NCI-H2171 treated with DMSO at 0.1 percent for 48 hours (cell line): ENCODE measurements around the gene NDST3.
"Not testable (repeated sequence)": the region's sequence is repeated elsewhere in the genome, so short reads cannot be mapped to it uniquely, and the experiment has no call there.

ENCODE experiments used
- DNase-seq: peaks from one replicate; lab custom pipeline; 2025; lab: John Stamatoyannopoulos, UW

NDST3 gene

GRCh38 chr4:118271788-118272187 is 237.5 kb downstream of the NDST3 start:
- no peak for DNase-seq

GRCh38 chr4:118273642-118274041 is 239.4 kb downstream of the NDST3 start:
- no peak for DNase-seq

DNA sequence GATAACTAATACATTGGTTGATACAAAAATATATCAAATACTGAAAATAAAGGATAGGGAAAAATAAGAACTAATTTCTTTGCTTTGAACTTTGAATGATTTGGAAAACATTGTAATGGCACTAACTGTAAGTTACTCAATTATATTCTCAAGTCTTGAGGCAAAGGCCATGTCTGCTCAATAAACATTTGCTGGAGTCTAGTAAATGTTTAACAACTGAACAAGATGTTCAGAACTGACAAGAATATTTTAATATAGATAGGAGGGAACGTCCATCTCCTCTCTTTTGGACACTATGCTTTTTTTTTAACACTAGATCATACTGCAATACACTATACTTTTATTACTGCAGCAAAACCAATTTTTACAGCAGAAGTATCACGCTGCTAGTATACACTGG is 242.3 kb downstream of the NDST3 start:
- no peak for DNase-seq

- no peak for DNase-seq
Observed at GRCh38 chr4:118277243-118277642, 243.0 kb downstream of the NDST3 start.

- DNase-seq = peak; percentile 86
Observed at GRCh38 chr4:118278473-118279274, 244.4 kb downstream of the NDST3 start.

DNA sequence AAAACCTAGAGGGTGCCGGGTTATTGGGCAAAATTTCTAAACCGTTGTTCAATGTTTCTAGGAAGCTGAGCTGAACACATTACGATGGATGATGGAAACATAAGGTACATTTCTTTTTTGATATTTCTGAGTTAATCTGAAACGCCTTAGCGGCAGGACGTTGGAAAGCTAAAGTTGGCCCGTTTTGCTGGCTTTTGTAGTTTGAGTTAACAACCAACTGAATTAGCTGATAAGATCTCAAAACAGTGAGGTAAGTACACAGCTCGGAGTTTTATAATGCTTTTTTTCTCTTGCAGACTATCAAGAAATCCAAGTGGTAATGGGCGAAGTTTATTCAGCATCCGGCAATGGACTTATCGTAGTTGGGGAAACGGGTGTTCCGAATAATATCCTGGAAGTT is 245.0 kb downstream of the NDST3 start:
- DNase-seq = no peak

- no peak for DNase-seq
Observed at GRCh38 chr4:118279920-118280432, 245.7 kb downstream of the NDST3 start.

DNA sequence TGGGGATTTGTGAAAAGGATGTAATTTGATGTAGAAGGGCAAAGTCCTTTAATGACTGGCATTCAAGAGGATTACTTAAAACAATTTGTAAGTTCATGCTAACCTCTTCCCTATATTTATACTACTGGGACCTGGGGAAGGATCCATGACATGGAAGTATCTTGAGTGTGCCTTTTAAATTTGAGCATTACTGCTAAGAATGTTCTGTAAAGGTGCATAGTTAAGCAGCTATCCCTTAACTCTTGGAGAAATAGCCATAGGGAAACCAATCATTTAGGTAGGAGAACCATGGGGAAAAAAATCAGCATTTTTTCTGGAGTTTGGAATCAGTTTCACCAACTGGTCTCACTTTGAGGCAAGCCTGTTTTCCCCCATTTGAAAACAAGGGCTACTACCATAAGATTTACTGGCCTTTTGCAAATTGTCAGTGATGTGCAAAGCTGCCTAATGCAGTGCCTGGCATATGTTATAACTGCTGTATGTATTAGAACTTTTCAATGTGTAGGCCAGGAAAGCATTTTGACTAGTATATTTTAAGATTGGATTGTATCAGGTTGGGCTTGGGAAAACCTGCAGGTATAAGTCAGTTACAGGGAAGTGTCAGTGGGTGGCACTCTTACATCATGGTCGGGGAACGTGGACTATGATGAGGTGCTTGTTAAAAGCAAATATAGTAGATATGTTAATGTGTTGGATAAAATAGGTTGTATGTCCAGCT is 246.4 kb downstream of the NDST3 start:
- DNase-seq = peak; percentile 41

- DNase-seq = peak; percentile 22
Observed at GRCh38 chr4:118281611-118282442, 247.5 kb downstream of the NDST3 start.

- no peak for DNase-seq
Observed at GRCh38 chr4:118282692-118283091, 248.4 kb downstream of the NDST3 start.

DNA sequence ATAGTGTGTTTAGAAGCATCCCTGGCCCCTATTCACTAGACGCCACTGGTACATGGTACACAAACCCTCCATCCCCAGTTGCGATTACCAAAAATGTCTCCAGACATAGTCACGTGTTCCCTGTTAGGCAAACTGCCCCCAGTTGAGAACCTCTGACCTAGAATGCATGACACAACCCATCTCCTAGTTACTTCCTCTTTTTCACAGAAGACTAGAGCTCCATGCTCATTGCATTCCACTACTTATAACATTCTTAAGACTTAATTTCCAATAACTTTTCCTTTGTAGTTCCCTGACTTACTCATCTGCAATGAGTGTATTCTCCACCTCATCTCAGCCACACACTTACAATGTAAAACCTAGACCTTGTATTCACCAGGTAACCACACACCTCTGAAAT is 249.9 kb downstream of the NDST3 start:
- no peak for DNase-seq

GRCh38 chr4:118285931-118286330 is 251.6 kb downstream of the NDST3 start:
- no peak for DNase-seq

DNA sequence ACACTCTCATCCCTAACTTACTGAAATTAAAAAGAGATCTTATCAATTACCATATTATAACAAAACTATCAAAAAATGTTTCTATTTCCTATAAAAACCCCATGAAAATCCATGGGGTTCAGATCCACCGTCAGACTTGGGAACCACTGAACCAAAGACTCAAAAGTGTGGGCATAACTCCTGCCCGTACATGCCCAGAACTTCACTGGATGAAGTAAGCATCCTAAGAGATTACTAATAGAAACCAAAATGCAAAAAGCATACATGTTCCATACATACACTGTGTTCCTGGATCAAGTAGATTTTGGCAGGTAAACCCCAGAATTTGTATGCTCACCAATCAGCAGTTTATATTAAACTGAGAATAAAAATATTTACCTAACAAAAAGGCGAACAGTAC is 252.4 kb downstream of the NDST3 start:
- no peak for DNase-seq

- DNase-seq = no peak
Observed at GRCh38 chr4:118287711-118288451, 253.6 kb downstream of the NDST3 start.

DNA sequence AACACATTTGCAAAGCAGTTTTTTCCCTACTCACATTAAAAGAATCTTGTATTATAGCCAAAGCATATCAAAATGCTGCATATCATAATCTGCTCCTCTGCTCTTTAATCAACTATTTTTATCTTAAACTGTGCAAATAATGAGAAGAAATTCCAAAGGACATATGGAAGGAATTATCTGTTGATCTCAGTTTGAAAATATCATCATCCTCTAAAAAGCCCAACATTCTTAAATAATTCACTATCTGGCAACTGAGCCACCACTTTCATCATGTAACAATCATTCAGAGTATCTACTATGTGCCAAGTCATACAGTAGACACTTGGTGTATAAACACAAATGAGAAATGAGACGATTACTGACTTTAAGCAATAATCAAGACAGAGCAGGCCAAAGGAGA is 255.5 kb downstream of the NDST3 start:
- DNase-seq = no peak

GRCh38 chr4:118290951-118291350 is 256.7 kb downstream of the NDST3 start:
- DNase-seq = no peak

- DNase-seq = no peak
Observed at GRCh38 chr4:118296729-118297128, 262.4 kb downstream of the NDST3 start.

- not testable (repeated sequence) for DNase-seq
Observed at GRCh38 chr4:118299619-118300018, 265.3 kb downstream of the NDST3 start.

GRCh38 chr4:118307643-118308042 is 273.4 kb downstream of the NDST3 start:
- DNase-seq = no peak
